ENCODE measurements around the gene FBXL13.
A peak's percentile ranks its signal among the peaks of the same experiment; 100 is the strongest.

FBXL13 gene

DNA sequence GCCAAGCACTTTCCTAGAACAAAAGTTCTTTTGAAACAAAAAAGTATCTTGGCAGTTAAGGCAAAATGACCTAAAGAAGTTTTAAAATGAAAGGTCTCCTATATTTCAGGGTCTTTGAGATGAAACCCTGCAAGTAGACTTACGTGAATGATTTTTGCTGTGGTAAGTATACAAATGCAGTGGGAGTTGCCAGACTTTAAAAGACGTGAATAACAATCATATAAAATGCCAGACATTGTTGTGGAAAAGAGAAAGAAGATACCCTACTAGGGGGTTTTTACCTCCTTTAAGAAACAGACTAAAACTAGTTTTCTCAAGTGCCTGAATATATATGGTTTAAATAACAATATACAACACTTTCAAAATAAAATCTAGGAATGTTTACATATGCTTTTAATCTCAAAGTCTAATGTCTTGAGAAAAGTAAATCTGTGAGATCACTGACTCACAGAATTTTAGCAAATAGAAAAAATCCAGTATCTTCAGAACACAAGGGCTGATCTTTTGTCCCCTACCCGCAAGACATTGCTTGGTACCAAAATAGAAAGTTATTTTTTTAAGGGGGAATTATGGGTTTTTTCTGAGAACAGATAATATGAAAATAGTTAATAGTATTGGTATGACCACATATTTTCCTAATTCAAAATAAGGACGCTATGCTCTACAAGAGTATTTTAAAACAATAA is 132.3 kb downstream of the FBXL13 start:
- Histone ChIP-seq H3K27me3 (ENCODE audit: control insufficient read depth in 1 of 2, insufficient read depth in 2 of 2, low read length in 2 of 2) (no peaks in the 10 kb centered on the region), H3K9me3 (ENCODE audit: control insufficient read depth in 2 of 2, low read length in 2 of 2) (no peaks in the 10 kb centered on the region), H3K9ac (ENCODE audit: low read length in 2 of 2) (no peak overlapping the region), H3K36me3 (ENCODE audit: control insufficient read depth in 2 of 2, insufficient read depth in 2 of 2, low read length in 2 of 2) (no peaks in the 10 kb centered on the region), H3K4me3 (ENCODE audit: low read length in 2 of 2) (no peak overlapping the region), H3K27ac (ENCODE audit: low read length) (no peak overlapping the region), H3K4me1 (ENCODE audit: control insufficient read depth, insufficient read depth, low read length) (peaks cover 4% of the 10 kb centered on the region)

DNA sequence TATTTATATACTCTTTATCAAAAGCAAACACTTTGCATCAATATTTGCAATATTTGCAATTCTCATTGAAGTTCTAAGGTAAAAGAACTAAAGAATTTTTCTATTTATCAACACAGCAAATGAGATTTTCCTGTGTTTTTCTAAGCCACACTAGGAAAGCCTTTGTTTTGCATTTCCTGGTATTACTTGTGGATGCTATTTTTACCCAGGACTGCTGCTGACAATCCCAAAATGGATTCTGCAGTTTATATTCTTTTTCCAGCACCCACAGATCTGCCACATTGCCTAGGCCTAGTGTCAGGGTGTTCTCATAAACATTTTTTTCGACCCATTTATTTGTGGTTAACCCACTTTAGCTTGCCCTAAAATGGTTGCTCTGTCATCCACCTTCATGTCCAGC is 135.9 kb downstream of the FBXL13 start:
- Histone ChIP-seq H3K4me1 (ENCODE audit: control insufficient read depth, insufficient read depth, low read length) (peaks cover 4% of the 10 kb centered on the region), H3K27ac (ENCODE audit: low read length) (no peak overlapping the region)

DNA sequence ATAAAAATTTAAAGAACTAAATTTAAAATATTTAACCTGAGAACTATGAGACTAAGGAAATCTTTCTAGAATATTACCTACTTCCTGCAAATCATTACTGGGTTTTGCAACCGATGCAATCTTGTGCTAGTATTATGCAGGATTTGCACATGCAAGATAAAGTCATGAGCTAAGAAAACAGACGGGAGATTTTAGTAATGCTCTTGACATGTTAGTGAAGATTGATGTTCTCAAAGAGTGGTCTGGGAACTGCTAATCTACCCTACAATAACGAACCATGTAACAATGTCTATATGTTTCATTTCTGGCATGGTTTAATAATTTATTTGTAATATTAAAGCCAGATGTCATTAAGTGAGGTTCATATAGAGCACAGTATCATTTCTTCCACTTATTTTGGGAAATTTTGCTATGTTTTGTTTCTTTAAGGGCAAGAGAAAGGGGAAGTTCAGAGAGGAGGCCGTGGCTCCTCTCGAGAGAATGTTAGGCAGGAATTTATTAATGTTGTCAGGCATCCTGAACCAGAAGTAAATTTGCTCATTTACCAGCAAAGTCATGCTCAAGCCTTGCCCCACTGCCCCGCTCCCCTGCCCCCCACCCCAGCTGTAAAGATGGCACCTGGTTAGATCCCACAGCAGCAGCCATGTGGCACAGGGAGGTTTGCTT is 139.0 kb downstream of the FBXL13 start:
- no peaks in the 10 kb centered on the region for H3K9me3 ChIP-seq (ENCODE audit: control insufficient read depth in 2 of 2, low read length in 2 of 2)
- no peaks in the 10 kb centered on the region for H3K27me3 ChIP-seq (ENCODE audit: control insufficient read depth in 1 of 2, insufficient read depth in 2 of 2, low read length in 2 of 2)
- H3K27ac ChIP-seq (ENCODE audit: low read length), result no peak overlapping the region
- H3K4me3 ChIP-seq (ENCODE audit: low read length in 2 of 2), result no peak overlapping the region
- peaks cover 4% of the 10 kb centered on the region for H3K4me1 ChIP-seq (ENCODE audit: control insufficient read depth, insufficient read depth, low read length)
- H3K36me3 ChIP-seq (ENCODE audit: control insufficient read depth in 2 of 2, insufficient read depth in 2 of 2, low read length in 2 of 2), result no peaks in the 10 kb centered on the region
- no peak overlapping the region for H3K9ac ChIP-seq (ENCODE audit: low read length in 2 of 2)

More for the DNA sequence above, 135.9 kb downstream of the FBXL13 start:
- Histone ChIP-seq H3K9me3 (ENCODE audit: control insufficient read depth in 2 of 2, low read length in 2 of 2) (no peaks in the 10 kb centered on the region), H3K27me3 (ENCODE audit: control insufficient read depth in 1 of 2, insufficient read depth in 2 of 2, low read length in 2 of 2) (no peaks in the 10 kb centered on the region), H3K36me3 (ENCODE audit: control insufficient read depth in 2 of 2, insufficient read depth in 2 of 2, low read length in 2 of 2) (no peaks in the 10 kb centered on the region), H3K9ac (ENCODE audit: low read length in 2 of 2) (no peak overlapping the region), H3K4me3 (ENCODE audit: low read length in 2 of 2) (no peak overlapping the region)

DNA sequence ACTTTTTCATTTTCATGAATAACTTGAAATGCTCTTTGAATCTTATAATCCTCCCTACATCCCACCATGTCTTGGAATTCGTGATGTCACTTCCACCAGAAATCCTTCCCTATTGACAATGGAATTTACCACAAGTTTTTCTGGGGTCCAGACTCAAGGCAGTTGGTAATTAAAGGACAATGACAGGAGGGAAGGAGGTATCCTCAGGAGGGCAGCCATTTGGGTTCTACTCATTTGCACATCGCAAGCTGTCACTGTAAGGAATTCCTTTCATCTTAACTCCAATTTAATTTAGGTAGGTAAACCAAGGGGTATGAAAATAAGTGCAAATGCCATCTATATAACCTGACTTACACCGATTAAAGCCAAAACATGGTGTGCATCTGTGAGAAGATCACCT is 139.9 kb downstream of the FBXL13 start:
- no peaks in the 10 kb centered on the region for H3K27me3 ChIP-seq (ENCODE audit: control insufficient read depth in 1 of 2, insufficient read depth in 2 of 2, low read length in 2 of 2)
- no peaks in the 10 kb centered on the region for H3K36me3 ChIP-seq (ENCODE audit: control insufficient read depth in 2 of 2, insufficient read depth in 2 of 2, low read length in 2 of 2)
- H3K27ac ChIP-seq (ENCODE audit: low read length), result no peak overlapping the region
- no peak overlapping the region for H3K9ac ChIP-seq (ENCODE audit: low read length in 2 of 2)
- no peaks in the 10 kb centered on the region for H3K9me3 ChIP-seq (ENCODE audit: control insufficient read depth in 2 of 2, low read length in 2 of 2)
- no peak overlapping the region for H3K4me3 ChIP-seq (ENCODE audit: low read length in 2 of 2)
- H3K4me1 ChIP-seq (ENCODE audit: control insufficient read depth, insufficient read depth, low read length), result peaks cover 4% of the 10 kb centered on the region

DNA sequence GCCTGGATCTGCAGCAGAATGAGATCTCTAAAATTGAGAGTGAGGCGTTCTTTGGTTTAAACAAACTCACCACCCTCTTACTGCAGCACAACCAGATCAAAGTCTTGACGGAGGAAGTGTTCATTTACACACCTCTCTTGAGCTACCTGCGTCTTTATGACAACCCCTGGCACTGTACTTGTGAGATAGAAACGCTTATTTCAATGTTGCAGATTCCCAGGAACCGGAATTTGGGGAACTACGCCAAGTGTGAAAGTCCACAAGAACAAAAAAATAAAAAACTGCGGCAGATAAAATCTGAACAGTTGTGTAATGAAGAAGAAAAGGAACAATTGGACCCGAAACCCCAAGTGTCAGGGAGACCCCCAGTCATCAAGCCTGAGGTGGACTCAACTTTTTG is 140.4 kb downstream of the FBXL13 start:
- peak overlapping the region; percentile 18 for H3K27ac ChIP-seq (ENCODE audit: low read length)
- no peaks in the 10 kb centered on the region for H3K27me3 ChIP-seq (ENCODE audit: control insufficient read depth in 1 of 2, insufficient read depth in 2 of 2, low read length in 2 of 2)
- no peaks in the 10 kb centered on the region for H3K9me3 ChIP-seq (ENCODE audit: control insufficient read depth in 2 of 2, low read length in 2 of 2)
- H3K4me3 ChIP-seq (ENCODE audit: low read length in 2 of 2), result no peak overlapping the region
- no peaks in the 10 kb centered on the region for H3K36me3 ChIP-seq (ENCODE audit: control insufficient read depth in 2 of 2, insufficient read depth in 2 of 2, low read length in 2 of 2)
- no peak overlapping the region for H3K9ac ChIP-seq (ENCODE audit: low read length in 2 of 2)
- peaks cover 4% of the 10 kb centered on the region for H3K4me1 ChIP-seq (ENCODE audit: control insufficient read depth, insufficient read depth, low read length)

DNA sequence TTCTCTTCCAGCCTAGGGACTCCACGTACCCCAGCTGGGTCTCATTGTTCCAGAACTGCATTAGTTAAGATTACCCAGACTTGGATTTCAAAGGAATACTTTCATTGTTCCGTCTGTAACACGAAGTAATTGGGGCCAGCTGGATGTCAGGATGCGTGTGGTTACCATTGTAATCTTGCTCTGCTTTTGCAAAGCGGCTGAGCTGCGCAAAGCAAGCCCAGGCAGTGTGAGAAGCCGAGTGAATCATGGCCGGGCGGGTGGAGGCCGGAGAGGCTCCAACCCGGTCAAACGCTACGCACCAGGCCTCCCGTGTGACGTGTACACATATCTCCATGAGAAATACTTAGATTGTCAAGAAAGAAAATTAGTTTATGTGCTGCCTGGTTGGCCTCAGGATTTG is 140.8 kb downstream of the FBXL13 start:
- peaks cover under 1% of the 10 kb centered on the region for H3K4me1 ChIP-seq (ENCODE audit: control insufficient read depth, insufficient read depth, low read length)
- no peaks in the 10 kb centered on the region for H3K27me3 ChIP-seq (ENCODE audit: control insufficient read depth in 1 of 2, insufficient read depth in 2 of 2, low read length in 2 of 2)
- no peak overlapping the region for H3K9ac ChIP-seq (ENCODE audit: low read length in 2 of 2)
- H3K4me3 ChIP-seq (ENCODE audit: low read length in 2 of 2), result no peak overlapping the region
- no peaks in the 10 kb centered on the region for H3K9me3 ChIP-seq (ENCODE audit: control insufficient read depth in 2 of 2, low read length in 2 of 2)
- peak overlapping the region; percentile 18 for H3K27ac ChIP-seq (ENCODE audit: low read length)
- no peaks in the 10 kb centered on the region for H3K36me3 ChIP-seq (ENCODE audit: control insufficient read depth in 2 of 2, insufficient read depth in 2 of 2, low read length in 2 of 2)

DNA sequence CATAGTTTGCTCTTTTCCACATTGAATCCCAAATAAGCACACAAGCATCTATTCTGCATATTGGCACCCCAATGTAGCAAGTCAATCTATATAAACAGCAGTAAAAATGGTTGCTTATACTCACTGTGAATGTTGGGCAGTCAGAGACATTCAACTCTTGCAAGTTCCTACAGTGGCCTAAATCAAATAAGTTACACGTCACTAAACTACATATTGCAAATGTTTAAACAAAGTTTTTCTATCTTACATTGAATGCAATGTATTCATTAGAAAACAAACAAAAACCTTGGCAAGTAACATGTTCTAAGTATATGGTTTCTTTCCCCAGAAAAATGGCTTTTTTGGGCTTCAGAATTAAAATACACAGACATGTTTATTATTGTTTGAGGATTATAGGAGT is 142.8 kb downstream of the FBXL13 start:
- no peaks in the 10 kb centered on the region for H3K27me3 ChIP-seq (ENCODE audit: control insufficient read depth in 1 of 2, insufficient read depth in 2 of 2, low read length in 2 of 2)
- H3K4me3 ChIP-seq (ENCODE audit: low read length in 2 of 2), result no peak overlapping the region
- H3K9ac ChIP-seq (ENCODE audit: low read length in 2 of 2), result no peak overlapping the region
- H3K9me3 ChIP-seq (ENCODE audit: control insufficient read depth in 2 of 2, low read length in 2 of 2), result no peaks in the 10 kb centered on the region
- H3K27ac ChIP-seq (ENCODE audit: low read length), result no peak overlapping the region
- H3K36me3 ChIP-seq (ENCODE audit: control insufficient read depth in 2 of 2, insufficient read depth in 2 of 2, low read length in 2 of 2), result no peaks in the 10 kb centered on the region
- H3K4me1 ChIP-seq (ENCODE audit: control insufficient read depth, insufficient read depth, low read length), result no peaks in the 10 kb centered on the region

DNA sequence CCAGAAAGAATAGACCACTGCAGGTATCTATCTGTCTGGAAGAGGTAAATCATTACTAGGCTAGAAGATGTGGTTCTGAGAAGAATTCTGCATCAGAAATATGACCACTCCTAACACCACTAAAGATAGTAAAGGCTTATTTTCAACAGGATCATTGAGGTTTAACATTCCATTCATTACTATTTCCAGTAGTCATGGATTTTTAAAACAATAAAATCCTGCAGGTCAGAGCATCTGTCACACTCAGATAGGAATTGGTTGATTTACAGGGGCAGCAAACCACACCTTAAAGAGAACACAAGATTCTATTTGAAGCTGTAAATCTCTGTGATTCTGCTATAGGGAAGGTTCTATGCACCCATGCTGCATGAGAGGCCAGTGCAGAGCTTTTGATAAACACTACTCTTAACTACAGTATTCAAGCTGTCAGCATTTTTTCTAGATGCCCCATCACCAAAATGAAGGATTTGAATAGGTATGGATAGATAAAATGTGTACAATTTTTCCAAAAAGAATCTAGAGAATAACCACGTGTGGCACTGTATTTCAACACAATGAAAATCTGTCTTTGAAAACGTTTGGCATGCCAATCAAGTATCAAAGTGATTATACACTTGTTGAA is 147.2 kb downstream of the FBXL13 start:
- no peak overlapping the region for H3K9ac ChIP-seq (ENCODE audit: low read length in 2 of 2)
- H3K9me3 ChIP-seq (ENCODE audit: control insufficient read depth in 2 of 2, low read length in 2 of 2), result no peaks in the 10 kb centered on the region
- H3K27me3 ChIP-seq (ENCODE audit: control insufficient read depth in 1 of 2, insufficient read depth in 2 of 2, low read length in 2 of 2), result no peaks in the 10 kb centered on the region
- no peaks in the 10 kb centered on the region for H3K4me1 ChIP-seq (ENCODE audit: control insufficient read depth, insufficient read depth, low read length)
- no peak overlapping the region for H3K4me3 ChIP-seq (ENCODE audit: low read length in 2 of 2)
- H3K27ac ChIP-seq (ENCODE audit: low read length), result no peak overlapping the region
- no peaks in the 10 kb centered on the region for H3K36me3 ChIP-seq (ENCODE audit: control insufficient read depth in 2 of 2, insufficient read depth in 2 of 2, low read length in 2 of 2)

DNA sequence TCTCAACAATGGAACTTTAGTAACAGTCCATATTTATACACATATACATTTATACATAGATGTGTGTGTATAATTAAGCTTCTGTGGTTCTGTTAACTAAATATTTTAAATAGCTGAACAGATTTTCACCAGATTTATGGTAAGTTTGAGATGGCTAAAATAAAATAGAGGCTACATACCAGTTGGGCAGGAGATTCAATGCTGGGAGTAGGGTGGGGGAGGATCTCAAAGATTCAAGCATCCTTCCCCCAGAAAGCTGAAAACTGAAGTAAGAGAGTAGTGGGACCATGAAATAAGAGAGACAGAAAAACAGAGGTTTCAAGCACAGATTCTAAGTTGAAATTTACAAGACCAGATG is 147.8 kb downstream of the FBXL13 start:
- H3K27ac ChIP-seq (ENCODE audit: low read length), result no peak overlapping the region
- H3K9ac ChIP-seq (ENCODE audit: low read length in 2 of 2), result no peak overlapping the region
- no peak overlapping the region for H3K4me3 ChIP-seq (ENCODE audit: low read length in 2 of 2)
- H3K27me3 ChIP-seq (ENCODE audit: control insufficient read depth in 1 of 2, insufficient read depth in 2 of 2, low read length in 2 of 2), result no peaks in the 10 kb centered on the region
- no peaks in the 10 kb centered on the region for H3K4me1 ChIP-seq (ENCODE audit: control insufficient read depth, insufficient read depth, low read length)
- H3K9me3 ChIP-seq (ENCODE audit: control insufficient read depth in 2 of 2, low read length in 2 of 2), result no peaks in the 10 kb centered on the region
- no peaks in the 10 kb centered on the region for H3K36me3 ChIP-seq (ENCODE audit: control insufficient read depth in 2 of 2, insufficient read depth in 2 of 2, low read length in 2 of 2)

DNA sequence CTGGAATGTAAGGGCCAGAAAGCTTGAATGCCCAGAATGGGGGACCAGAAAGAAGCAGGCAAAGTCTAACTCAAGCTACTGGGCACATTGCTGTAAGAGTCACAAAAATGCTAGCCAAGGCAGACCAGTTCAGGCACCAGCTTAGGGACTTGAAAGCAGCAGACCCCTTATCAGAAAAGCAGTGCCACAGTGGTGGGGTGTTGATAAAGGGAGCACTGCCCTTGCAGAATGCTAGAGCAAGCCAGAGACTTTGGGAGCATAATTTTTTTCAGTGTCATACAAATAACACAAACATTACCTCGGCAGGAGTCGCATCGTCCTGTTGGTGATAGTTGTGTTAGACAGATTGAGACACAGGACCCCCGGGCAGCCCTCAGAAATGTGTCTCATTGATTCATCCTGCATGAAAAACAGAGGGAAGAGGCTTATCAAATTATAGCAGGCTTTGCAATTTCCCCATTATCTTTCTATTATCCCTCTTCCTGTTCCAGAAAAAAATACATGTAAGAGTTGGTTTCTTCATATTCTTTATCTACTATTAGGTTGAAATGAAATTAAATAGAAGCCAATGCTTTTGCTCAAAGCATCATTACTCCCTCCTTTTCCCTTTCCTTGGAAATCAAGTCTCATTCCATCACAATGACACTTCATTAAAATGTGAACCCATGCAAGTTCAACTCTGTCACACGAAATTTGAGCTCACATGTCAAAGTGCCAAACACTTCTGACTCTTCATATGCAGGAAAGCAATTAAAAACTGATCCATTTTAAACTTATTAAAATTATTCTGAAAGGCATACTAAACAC is 148.4 kb downstream of the FBXL13 start:
- H3K27ac ChIP-seq (ENCODE audit: low read length), result no peak overlapping the region
- no peaks in the 10 kb centered on the region for H3K9me3 ChIP-seq (ENCODE audit: control insufficient read depth in 2 of 2, low read length in 2 of 2)
- H3K36me3 ChIP-seq (ENCODE audit: control insufficient read depth in 2 of 2, insufficient read depth in 2 of 2, low read length in 2 of 2), result no peaks in the 10 kb centered on the region

More for the DNA sequence above, 148.4 kb downstream of the FBXL13 start:
- Histone ChIP-seq H3K27me3 (ENCODE audit: control insufficient read depth in 1 of 2, insufficient read depth in 2 of 2, low read length in 2 of 2) (no peaks in the 10 kb centered on the region), H3K4me3 (ENCODE audit: low read length in 2 of 2) (no peak overlapping the region), H3K9ac (ENCODE audit: low read length in 2 of 2) (no peak overlapping the region), H3K4me1 (ENCODE audit: control insufficient read depth, insufficient read depth, low read length) (no peaks in the 10 kb centered on the region)
